Endothelial cell (in vitro differentiated cells): ENCODE data around the gene GRM7. TPM values are rescaled to one million over a fixed set of nuclear protein-coding genes. Genes with fewer than 3 reads are reported as not detected.

Experiments used
- DNase-seq: peaks from one replicate; pipeline ENCODE4 v3.0.0; 2021; ENCODE audit warnings: low spot score
- H3K27ac Mint-ChIP-seq: one replicate; pipeline ENCODE4 v1.8.0; 2021; ENCODE audit warnings: mixed read lengths, inconsistent platforms; ENCODE audit not compliant: unreplicated experiment
- H3K27me3 Mint-ChIP-seq: one replicate; pipeline ENCODE4 v1.8.0; 2021; ENCODE audit warnings: mild to moderate bottlenecking, moderate library complexity, mixed read lengths, inconsistent platforms; ENCODE audit not compliant: unreplicated experiment
- H3K36me3 Mint-ChIP-seq: one replicate; pipeline ENCODE4 v1.8.0; 2021; ENCODE audit warnings: mild to moderate bottlenecking, low read depth, mixed read lengths, inconsistent platforms; ENCODE audit not compliant: unreplicated experiment
- H3K4me1 Mint-ChIP-seq: one replicate; pipeline ENCODE4 v1.8.0; 2021; ENCODE audit warnings: mild to moderate bottlenecking, mixed read lengths, inconsistent platforms; ENCODE audit not compliant: unreplicated experiment
- H3K4me3 Mint-ChIP-seq: one replicate; pipeline ENCODE4 v1.8.0; 2021; ENCODE audit warnings: mild to moderate bottlenecking, mixed read lengths, inconsistent platforms; ENCODE audit not compliant: unreplicated experiment
- H3K9me3 Mint-ChIP-seq: one replicate; pipeline ENCODE4 v1.8.0; 2021; ENCODE audit warnings: mixed read lengths, inconsistent platforms; ENCODE audit not compliant: unreplicated experiment
- CTCF ChIP-seq: fragments of 200-600 bp; sonication (generic); IDR thresholded peaks from one replicate; pipeline ENCODE4 v1.5.0; 2021; ENCODE audit warnings: antibody characterized with exemption; ENCODE audit not compliant: unreplicated experiment
- long read RNA-seq: library from polyadenylated mRNA; unstranded; transcript quantifications from one replicate; pipeline ENCODE4 v2.0.0, GENCODE V29; 2020; ENCODE audit not compliant: unreplicated experiment
- total RNA-seq: library from RNA; stranded (reverse); fragmentation: NEBNext Ultra II Directional; extraction: Animal tissue kit (Norgen Biotek cat#: 25700); gene quantifications from one replicate; pipeline ENCODE4 v1.2.1, GENCODE V29; 2021; ENCODE audit not compliant: unreplicated experiment

GRM7 gene
- total RNA-seq: 0.18 TPM
- long read RNA-seq: 0 reads

GRCh38 chr3:6860954-6861624 lies at the start of gene GRM7:
Gene GRM7, plus strand, starts transcription at chr3:6861115.
- peaks cover 11% of the 10 kb centered on the region for H3K9me3 Mint-ChIP-seq
- H3K27ac Mint-ChIP-seq: peak within 1 kb of the TSS; percentile 39
- peak; percentile 21 for DNase-seq
- H3K36me3 Mint-ChIP-seq: peaks cover 3% of the 10 kb centered on the region
- no peak for TF ChIP-seq CTCF
- peaks cover 2% of the 10 kb centered on the region for H3K4me1 Mint-ChIP-seq
- peak within 1 kb of the TSS; percentile 78 for H3K4me3 Mint-ChIP-seq
- H3K27me3 Mint-ChIP-seq: peaks cover 24% of the 10 kb centered on the region

- DNase-seq: no peak
- no peak overlapping the region for H3K4me3 Mint-ChIP-seq
- no peaks in the 10 kb centered on the region for H3K4me1 Mint-ChIP-seq
- H3K36me3 Mint-ChIP-seq: no peaks in the 10 kb centered on the region
- TF ChIP-seq CTCF: no peak
- H3K27me3 Mint-ChIP-seq: peaks cover 2% of the 10 kb centered on the region
- H3K27ac Mint-ChIP-seq: no peak overlapping the region
- H3K9me3 Mint-ChIP-seq: no peaks in the 10 kb centered on the region
These were observed 39.5 kb upstream of the GRM7 start for GRCh38 chr3:6821411-6821810.

GRCh38 chr3:6825524-6825923 lies 35.4 kb upstream of the GRM7 start:
- TF ChIP-seq CTCF: no peak
- H3K27ac Mint-ChIP-seq: no peak overlapping the region
- H3K36me3 Mint-ChIP-seq: no peaks in the 10 kb centered on the region
- no peak for DNase-seq
- no peaks in the 10 kb centered on the region for H3K4me1 Mint-ChIP-seq
- H3K27me3 Mint-ChIP-seq: peaks cover 2% of the 10 kb centered on the region
- no peaks in the 10 kb centered on the region for H3K9me3 Mint-ChIP-seq
- H3K4me3 Mint-ChIP-seq: no peak overlapping the region

- DNase-seq: no peak
- H3K27ac Mint-ChIP-seq: no peak overlapping the region
- no peak for TF ChIP-seq CTCF
- no peaks in the 10 kb centered on the region for H3K27me3 Mint-ChIP-seq
- no peaks in the 10 kb centered on the region for H3K9me3 Mint-ChIP-seq
- no peak overlapping the region for H3K4me3 Mint-ChIP-seq
- no peaks in the 10 kb centered on the region for H3K36me3 Mint-ChIP-seq
- no peaks in the 10 kb centered on the region for H3K4me1 Mint-ChIP-seq
These were observed 33.5 kb upstream of the GRM7 start for GRCh38 chr3:6827453-6827852.

- no peak overlapping the region for H3K27ac Mint-ChIP-seq
- no peak for TF ChIP-seq CTCF
- peaks cover 2% of the 10 kb centered on the region for H3K27me3 Mint-ChIP-seq
- H3K9me3 Mint-ChIP-seq: no peaks in the 10 kb centered on the region
- no peak for DNase-seq
- H3K36me3 Mint-ChIP-seq: no peaks in the 10 kb centered on the region
- H3K4me1 Mint-ChIP-seq: no peaks in the 10 kb centered on the region
- H3K4me3 Mint-ChIP-seq: no peak overlapping the region
These were observed 16.2 kb upstream of the GRM7 start for GRCh38 chr3:6844723-6845122.
